Measurements from ENCODE around the gene RGS1. TPM values are rescaled to one million over a fixed set of nuclear protein-coding genes. Genes with fewer than 3 reads are reported as not detected.

Gene RGS1
- total RNA-seq, 1 experiment from 2014 or later = not detected

DNA sequence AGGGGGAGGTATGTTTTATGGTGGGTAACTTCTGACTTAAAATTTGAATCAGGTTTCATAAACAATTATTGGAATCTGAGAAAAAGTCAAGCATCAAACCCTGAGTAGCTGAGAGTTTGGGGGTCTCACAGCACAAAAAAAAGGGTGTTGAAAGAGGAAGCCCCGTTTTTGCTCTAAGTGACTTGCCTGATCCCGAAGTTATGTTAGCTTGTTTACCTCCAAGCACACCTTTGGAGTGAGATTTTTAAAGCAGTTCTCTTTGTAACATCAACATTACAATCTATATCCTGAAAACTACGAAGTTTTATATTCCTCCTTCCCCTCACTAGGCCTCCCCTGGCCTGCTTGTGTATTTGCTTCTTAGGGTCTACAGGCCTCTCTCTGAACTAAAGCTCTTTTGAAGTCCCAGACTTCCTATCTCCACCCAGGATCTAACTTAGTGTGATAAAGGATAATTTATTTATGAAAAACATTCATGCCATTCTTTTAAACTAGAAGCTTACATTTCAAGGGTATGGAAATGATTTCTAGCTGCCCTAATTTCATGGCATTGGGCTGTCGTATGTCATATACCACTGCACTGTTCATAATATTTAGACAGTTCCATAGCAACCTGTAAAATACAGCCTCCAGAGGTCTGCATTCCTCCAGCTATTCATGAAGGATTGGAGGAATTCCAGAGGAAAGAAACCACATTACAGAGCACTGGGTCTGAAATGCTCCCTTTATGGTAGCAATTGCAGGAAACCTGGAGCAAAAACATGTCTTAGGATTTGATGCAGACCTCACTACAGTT lies 36.1 kb upstream of the RGS1 start:
- no peak overlapping the region for H3K9ac ChIP-seq (ENCODE audit: low read length)
- ATAC-seq (peak; percentile 86), DNase-seq (ENCODE audit: low read depth, low spot score) (peak; percentile 61)
- no peak overlapping the region for H3K4me3 ChIP-seq (replicated peaks in 1 of 2; ENCODE audit: low read depth in 1 of 2, low read length in 2 of 2)
- no peak for TF ChIP-seq CBX3 (IDR thresholded peaks at IDR 0.05; ENCODE audit: low read depth)
- TF ChIP-seq TCF7L2 (IDR thresholded peaks at IDR 0.05; ENCODE audit: borderline replicate concordance, extremely low read depth, insufficient read depth, insufficient read length) = no peak
- H4K20me1 ChIP-seq (ENCODE audit: insufficient read depth) = no peaks in the 10 kb centered on the region
- peak overlapping the region; percentile 22 for H2AFZ ChIP-seq (ENCODE audit: low read depth, low read length, poor library complexity, severe bottlenecking)
- no peaks in the 10 kb centered on the region for H3K9me2 ChIP-seq (ENCODE audit: insufficient read depth)
- POLR2A ChIA-PET = no interaction called here
- no peaks in the 10 kb centered on the region for H3K36me3 ChIP-seq (ENCODE audit: control insufficient read depth in 1 of 2, insufficient read depth in 2 of 2, low read length in 2 of 2)
- no TSS peak for BruUV-seq (replicated peaks)
- H3K4me1 ChIP-seq (ENCODE audit: control insufficient read depth in 1 of 2, insufficient read depth in 2 of 2, low read length in 2 of 2) = peaks cover 13 to 14% of the 10 kb centered on the region in 2 experiments; a peak in 3 of 4 replicates
- H3K27ac ChIP-seq (ENCODE audit: low read depth, low read length) = 0 out of 2 replicates have a peak overlapping the region, but pooled peaks have one; percentile 8
- H3K4me2 ChIP-seq (ENCODE audit: low read length) = peak overlapping the region; percentile 30
- H3K27me3 ChIP-seq (ENCODE audit: insufficient read depth, low read length) = no peaks in the 10 kb centered on the region
- RAD21 ChIA-PET (ENCODE audit: low non-redundant PET in 1 of 2, low total read pairs in 2 of 2, uncharacterized antibody in 2 of 2, unreplicated experiment in 2 of 2) = interaction anchor here in 1 of 2 experiments (1.1 kb wide), 1 partner anchor 163 kb away, joined by 3 read pairs; no protein-coding TSS in a partner anchor
- H3K79me2 ChIP-seq (ENCODE audit: insufficient read depth, low read length) = no peaks in the 10 kb centered on the region
- CTCF ChIA-PET = no interaction called here
- intact Hi-C loops (cut with micrococcal nuclease) = no loop called here
- no peaks in the 10 kb centered on the region for H3K9me3 ChIP-seq (ENCODE audit: control insufficient read depth in 1 of 2, insufficient read depth in 1 of 2, low read depth in 1 of 2, low read length in 2 of 2)

DNA sequence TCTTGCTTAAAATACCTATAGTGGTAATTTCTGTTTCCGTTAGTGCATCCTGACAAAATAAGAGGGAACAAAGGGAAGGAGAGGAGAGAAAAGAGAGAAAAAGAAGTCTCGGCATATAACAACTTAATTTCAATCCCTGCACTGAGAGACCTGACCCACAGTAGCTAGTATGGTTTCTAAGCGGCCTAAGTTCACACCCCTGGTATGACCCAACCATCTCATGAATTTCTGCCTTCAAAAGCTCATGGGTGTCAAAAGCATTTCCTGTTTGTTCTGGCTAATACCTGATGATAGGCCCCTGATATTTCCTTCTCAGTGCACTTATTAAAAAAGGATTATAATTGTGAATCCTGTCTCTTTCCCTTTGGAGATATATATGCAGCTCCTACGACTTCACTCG lies 32.1 kb upstream of the RGS1 start:
- Histone ChIP-seq H3K36me3 (ENCODE audit: control insufficient read depth in 1 of 2, insufficient read depth in 2 of 2, low read length in 2 of 2) (no peaks in the 10 kb centered on the region), H3K4me1 (ENCODE audit: control insufficient read depth in 1 of 2, insufficient read depth in 2 of 2, low read length in 2 of 2) (peaks cover 14 to 22% of the 10 kb centered on the region in 2 experiments; a peak in 3 of 4 replicates), H2AFZ (ENCODE audit: low read depth, low read length, poor library complexity, severe bottlenecking) (no peak overlapping the region), H3K9me2 (ENCODE audit: insufficient read depth) (no peaks in the 10 kb centered on the region), H3K9me3 (ENCODE audit: control insufficient read depth in 1 of 2, insufficient read depth in 1 of 2, low read depth in 1 of 2, low read length in 2 of 2) (no peaks in the 10 kb centered on the region), H3K9ac (ENCODE audit: low read length) (no peak overlapping the region), H3K4me2 (ENCODE audit: low read length) (no peak overlapping the region), H3K27ac (ENCODE audit: low read depth, low read length) (no peak overlapping the region), H4K20me1 (ENCODE audit: insufficient read depth) (no peaks in the 10 kb centered on the region), H3K79me2 (ENCODE audit: insufficient read depth, low read length) (no peaks in the 10 kb centered on the region), H3K4me3 (replicated peaks in 1 of 2; ENCODE audit: low read depth in 1 of 2, low read length in 2 of 2) (no peak overlapping the region), H3K27me3 (ENCODE audit: insufficient read depth, low read length) (no peaks in the 10 kb centered on the region)
- ATAC-seq = no peak
- intact Hi-C loops (cut with micrococcal nuclease) = no loop called here
- DNase-seq (ENCODE audit: low read depth, low spot score) = no peak
- ChIA-PET RAD21 (ENCODE audit: low non-redundant PET in 1 of 2, low total read pairs in 2 of 2, uncharacterized antibody in 2 of 2, unreplicated experiment in 2 of 2) (no interaction called here), CTCF (no interaction called here), POLR2A (no interaction called here)
- no TSS peak for BruUV-seq (replicated peaks)
- TF ChIP-seq EZH2 (IDR thresholded peaks at IDR 0.05) = no peak
- no peak for TF ChIP-seq CBX3 (IDR thresholded peaks at IDR 0.05; ENCODE audit: low read depth)
- no peak for TF ChIP-seq ELF1 (IDR thresholded peaks at IDR 0.05; ENCODE audit: borderline replicate concordance, low read depth)
- no peak for TF ChIP-seq EGR1 (IDR thresholded peaks at IDR 0.05; ENCODE audit: low read depth)
- TF ChIP-seq, protein P1, sequence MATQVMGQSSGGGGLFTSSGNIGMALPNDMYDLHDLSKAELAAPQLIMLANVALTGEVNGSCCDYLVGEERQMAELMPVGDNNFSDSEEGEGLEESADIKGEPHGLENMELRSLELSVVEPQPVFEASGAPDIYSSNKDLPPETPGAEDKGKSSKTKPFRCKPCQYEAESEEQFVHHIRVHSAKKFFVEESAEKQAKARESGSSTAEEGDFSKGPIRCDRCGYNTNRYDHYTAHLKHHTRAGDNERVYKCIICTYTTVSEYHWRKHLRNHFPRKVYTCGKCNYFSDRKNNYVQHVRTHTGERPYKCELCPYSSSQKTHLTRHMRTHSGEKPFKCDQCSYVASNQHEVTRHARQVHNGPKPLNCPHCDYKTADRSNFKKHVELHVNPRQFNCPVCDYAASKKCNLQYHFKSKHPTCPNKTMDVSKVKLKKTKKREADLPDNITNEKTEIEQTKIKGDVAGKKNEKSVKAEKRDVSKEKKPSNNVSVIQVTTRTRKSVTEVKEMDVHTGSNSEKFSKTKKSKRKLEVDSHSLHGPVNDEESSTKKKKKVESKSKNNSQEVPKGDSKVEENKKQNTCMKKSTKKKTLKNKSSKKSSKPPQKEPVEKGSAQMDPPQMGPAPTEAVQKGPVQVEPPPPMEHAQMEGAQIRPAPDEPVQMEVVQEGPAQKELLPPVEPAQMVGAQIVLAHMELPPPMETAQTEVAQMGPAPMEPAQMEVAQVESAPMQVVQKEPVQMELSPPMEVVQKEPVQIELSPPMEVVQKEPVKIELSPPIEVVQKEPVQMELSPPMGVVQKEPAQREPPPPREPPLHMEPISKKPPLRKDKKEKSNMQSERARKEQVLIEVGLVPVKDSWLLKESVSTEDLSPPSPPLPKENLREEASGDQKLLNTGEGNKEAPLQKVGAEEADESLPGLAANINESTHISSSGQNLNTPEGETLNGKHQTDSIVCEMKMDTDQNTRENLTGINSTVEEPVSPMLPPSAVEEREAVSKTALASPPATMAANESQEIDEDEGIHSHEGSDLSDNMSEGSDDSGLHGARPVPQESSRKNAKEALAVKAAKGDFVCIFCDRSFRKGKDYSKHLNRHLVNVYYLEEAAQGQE (IDR thresholded peaks at IDR 0.05; ENCODE audit: low read depth) = no peak
- no peak for TF ChIP-seq EZH2phosphoT487 (IDR thresholded peaks at IDR 0.05; ENCODE audit: borderline replicate concordance)
- no peak for TF ChIP-seq SIN3A (IDR thresholded peaks at IDR 0.05; ENCODE audit: low read depth)
- TF ChIP-seq SP1 (IDR thresholded peaks at IDR 0.05; ENCODE audit: low read depth) = no peak
- TF ChIP-seq, protein P2, sequence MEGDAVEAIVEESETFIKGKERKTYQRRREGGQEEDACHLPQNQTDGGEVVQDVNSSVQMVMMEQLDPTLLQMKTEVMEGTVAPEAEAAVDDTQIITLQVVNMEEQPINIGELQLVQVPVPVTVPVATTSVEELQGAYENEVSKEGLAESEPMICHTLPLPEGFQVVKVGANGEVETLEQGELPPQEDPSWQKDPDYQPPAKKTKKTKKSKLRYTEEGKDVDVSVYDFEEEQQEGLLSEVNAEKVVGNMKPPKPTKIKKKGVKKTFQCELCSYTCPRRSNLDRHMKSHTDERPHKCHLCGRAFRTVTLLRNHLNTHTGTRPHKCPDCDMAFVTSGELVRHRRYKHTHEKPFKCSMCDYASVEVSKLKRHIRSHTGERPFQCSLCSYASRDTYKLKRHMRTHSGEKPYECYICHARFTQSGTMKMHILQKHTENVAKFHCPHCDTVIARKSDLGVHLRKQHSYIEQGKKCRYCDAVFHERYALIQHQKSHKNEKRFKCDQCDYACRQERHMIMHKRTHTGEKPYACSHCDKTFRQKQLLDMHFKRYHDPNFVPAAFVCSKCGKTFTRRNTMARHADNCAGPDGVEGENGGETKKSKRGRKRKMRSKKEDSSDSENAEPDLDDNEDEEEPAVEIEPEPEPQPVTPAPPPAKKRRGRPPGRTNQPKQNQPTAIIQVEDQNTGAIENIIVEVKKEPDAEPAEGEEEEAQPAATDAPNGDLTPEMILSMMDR (IDR thresholded peaks at IDR 0.05 in 2 of 3, conservative IDR thresholded peaks at IDR 0.05 in 1 of 3; ENCODE audit: borderline replicate concordance in 1 of 3, insufficient read depth in 1 of 3, low read depth in 2 of 3, low read length in 2 of 3) = no peak
- TF ChIP-seq TCF7L2 (IDR thresholded peaks at IDR 0.05; ENCODE audit: borderline replicate concordance, extremely low read depth, insufficient read depth, insufficient read length) = no peak
- no peak for TF ChIP-seq CEBPB (IDR thresholded peaks at IDR 0.05; ENCODE audit: low read depth)

Measured in HCT116 (cell line).